GM19023 (cell line): ENCODE measurements around the gene TPK1.
"Not testable (repeated sequence)": the region's sequence is repeated elsewhere in the genome, so short reads cannot be mapped to it uniquely, and the experiment has no call there.

ENCODE experiments used
- ATAC-seq: cut with Tn5 transposase; IDR thresholded peaks from one replicate; pipeline ENCODE4 v1.9.1; 2021; ENCODE audit warnings: mild to moderate bottlenecking, moderate library complexity; ENCODE audit not compliant: unreplicated experiment

The TPK1 gene

DNA sequence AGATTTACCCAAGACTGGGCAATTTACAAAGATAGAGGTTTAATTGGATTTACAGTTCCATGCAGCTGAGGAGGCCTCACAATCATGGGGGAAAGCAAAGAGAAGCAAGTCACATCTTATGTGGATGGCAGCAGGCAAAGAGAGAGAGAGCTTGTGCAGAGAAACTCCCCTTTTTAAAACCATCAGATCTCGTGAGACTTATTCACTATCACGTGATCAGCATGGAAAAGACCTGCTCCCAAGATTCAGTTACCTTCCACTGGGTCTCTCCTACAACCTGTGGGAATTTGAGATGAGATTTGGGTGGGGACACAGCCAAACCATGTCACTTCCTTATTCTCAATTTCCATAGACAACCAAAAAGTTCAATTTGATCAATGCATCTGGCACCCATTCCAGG, 407.4 kb downstream of the TPK1 start:
- no peak for ATAC-seq

DNA sequence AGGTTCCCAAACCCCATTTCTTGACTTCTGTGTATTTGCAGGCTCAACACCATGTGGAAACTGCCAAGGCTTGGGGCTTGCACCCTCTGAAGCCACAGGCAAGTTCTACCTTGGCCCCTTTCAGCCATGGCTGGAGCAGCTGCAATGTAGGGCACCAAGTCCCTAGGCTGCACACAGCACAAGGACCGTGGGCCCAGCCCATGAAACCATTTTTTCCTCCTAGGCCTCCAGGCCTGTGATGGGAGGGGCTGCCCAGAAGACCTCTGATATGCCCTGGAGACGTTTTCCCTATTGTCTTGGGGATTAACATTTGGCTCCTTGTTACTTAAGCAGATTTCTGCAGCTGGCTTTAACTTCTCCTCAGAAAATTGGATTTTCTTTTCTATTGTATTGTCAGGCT, 408.3 kb downstream of the TPK1 start:
- ATAC-seq, result not testable (repeated sequence)

DNA sequence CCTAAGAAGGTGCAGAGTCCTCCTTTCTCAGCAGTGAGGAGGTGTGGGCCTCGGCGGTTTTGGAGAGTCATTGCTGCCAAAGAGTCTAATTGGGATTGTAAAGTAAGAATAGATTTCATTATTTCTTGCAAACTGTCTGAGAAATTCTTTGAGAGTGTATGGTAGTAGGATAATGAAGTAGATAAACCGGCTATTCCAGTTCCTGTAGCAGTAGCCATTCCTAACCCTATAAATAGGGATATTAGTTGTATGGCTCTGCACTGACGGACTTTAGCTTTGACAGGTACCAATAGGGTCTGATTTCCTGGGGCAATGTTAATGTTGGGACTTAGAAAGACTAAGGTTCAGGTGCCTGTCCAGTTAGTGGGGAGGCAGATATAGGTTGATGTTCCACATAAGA, 416.9 kb downstream of the TPK1 start:
- not testable (repeated sequence) for ATAC-seq

DNA sequence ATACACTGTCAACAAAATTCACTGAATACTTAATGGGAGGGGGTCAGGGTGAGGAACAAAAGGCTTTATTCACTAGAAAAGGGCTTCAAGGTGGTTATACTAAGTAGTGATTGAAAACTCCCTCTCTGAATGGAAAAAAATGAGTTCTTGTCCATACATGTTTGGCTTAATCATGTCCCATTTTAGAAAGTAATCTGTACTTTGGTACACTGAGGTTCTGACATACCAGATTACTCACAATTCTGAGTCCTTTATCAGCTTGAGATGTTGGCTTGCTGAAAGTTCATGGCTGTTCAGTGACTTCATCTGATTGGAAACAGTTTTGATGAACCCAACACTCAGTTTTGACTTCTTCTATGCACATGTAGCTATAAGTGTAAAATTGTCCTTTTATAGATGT, 419.5 kb downstream of the TPK1 start:
- ATAC-seq, result no peak

DNA sequence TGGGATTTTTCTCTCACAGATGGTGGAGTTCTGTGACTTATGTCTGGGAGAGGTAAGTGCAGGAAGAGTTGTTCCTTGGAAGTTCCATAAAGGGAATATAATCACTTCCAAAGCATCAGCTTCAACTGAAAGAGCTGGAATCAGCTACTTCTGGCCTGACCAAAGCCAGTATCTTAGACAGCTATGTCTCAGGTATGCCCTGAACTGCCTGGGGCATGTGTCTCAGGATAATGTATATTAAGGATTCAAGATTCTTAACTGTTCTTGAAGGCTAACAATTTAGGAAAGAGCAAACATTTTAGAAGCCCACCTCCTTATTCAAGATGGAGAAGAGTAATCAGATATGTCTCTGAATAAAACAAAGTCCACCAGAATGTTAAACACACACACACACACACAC, 420.0 kb downstream of the TPK1 start:
- no peak for ATAC-seq

DNA sequence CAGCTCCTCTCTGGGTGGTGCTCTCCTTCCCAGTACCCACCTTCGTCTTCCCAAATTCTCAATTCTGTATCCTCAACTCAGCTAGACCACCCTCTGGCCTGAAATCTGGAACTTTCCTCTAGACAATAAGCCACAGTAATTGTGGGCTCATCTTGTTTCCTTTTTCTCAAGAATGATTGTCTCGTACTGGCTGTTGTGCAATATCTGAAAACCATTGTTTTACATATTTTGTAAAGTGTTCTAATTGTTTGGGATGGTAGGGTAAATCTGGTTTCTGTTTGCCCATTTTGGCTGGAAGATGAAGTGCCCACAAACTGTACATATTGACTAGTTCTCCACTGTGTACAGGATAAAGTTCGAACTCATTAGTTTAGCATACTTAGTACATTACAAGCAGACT, 421.0 kb downstream of the TPK1 start:
- ATAC-seq, result no peak

DNA sequence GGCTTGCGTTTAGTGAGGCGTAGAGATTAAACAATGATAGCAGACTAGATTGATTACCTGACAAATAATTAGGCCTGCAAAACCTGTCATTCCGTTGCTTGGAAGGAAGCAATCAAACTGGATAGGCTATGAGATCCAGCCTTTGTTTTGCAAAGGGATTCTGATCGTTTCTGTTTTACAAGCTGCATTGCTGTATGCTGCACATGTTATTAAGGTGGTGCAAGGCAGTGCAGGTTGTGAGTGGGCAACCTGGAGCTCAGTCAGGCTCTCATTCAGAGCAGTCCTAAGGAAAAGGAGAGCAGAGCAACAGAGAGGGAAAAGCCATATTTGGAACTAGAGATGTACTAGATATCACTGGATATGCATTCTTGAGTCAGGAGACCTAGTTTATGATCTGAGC, 425.4 kb downstream of the TPK1 start:
- ATAC-seq, result no peak

DNA sequence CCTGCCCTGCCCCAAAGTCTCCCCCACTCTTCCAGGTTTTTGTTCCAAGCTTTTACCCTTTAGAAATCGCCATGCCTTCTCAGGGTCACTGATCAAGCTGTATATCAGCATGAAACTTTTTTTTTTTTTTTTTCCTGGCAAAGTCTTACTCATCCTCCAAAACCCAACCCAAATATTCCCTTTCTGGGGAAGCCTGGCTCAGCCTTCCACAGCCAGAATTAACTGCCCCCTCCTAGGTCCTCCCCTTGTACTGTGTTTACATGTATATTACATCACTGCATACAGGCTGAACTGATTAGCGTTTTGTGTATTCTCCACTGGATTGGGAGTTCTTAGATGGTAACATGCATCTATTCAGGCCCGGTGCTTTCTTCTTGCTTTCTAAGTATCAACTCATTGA, 427.7 kb downstream of the TPK1 start:
- no peak for ATAC-seq

DNA sequence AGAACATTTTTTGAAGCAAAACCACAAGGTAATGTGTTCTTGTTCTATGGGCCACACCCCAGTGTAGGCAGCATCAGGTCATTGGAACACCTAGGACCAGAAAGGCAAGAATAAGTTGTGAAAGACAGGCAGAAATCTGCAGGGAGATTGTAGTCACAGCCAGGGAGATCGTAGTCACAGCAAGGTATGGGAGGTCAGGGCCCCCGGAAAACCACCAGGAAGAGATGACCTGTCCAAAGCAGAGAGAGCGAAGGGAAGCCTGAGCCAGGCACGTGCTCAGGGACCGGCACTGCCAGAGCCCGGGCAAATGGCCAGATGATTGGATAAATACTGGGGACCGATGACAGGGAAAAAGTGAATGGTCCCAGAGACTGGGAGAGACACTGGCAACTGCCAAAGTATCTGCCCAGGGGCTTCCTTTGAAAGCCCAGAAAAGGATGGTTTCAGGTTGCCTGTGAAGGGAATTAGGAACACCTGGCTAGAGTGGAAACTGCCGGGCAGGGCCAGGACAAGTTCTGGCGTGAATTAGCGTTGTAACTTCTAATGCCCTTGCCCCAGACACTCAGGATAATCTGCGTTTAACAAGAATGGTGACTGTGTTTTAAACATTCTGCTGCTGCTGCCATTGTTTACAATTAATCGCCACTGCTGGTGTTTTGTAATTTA, 428.5 kb downstream of the TPK1 start:
- no peak for ATAC-seq

DNA sequence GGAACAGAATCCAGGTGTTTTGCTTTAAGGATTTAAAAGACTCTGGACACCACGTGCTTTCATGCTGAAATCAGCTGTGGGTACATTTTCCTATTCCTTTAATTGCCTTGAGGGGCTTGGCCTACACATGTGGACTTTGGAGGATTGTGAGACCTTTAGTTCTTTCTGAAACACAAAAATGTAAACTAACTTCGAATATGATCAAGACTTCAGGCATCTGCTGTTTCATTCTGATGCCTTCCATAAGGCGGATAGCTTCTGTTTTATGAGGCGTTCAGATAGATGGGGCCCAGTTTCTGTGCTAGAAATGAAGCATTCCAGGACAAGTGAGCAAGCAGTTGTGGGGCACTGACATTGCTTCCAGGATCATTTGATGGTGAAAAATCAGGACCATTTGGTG, 430.9 kb downstream of the TPK1 start:
- no peak for ATAC-seq

DNA sequence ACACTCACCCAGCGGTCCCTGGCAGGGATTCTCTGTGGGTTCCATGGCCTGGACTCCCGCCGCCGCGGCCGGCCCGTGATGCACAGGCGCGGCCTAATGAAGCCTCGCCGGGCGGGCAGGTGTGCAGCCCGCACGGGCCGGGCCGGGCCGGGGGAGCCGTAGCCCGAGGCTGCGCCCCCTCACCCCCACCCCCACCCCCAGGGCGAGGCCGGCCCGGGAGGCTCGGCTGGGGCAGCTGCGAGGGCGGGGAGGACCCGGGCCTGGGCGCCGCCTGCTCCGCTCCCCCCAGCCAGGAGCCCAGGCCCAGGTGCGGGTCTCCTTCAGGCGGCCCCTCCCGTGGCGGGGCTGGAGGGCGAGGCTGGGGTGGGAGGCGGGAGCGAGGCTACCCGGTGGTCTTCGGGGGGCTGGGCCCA, 432.2 kb downstream of the TPK1 start, which contains the start of gene NOBOX:
Gene NOBOX (minus strand): TSS at position 45 of the 413 bp plus-strand sequence.
- no peak for ATAC-seq

DNA sequence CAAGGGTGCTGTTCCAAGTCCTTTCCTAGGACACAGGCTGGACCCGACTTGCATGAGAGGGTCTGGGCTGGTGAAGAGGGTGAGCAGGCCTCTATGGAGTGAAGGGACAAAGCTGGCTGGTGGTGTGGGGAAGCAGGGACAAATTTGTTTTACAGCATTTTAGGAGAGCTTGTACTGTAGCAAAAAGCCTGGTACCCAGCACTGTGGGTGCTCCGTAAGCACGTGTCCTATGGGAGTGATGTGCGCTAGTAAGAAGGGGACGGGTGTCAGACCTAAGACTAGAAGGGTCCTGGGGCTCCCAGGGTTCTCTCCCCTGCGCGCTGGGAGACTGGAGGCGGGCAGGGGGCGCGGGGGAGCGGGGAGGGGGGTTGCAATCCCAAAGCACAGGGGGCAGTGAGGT, 432.8 kb downstream of the TPK1 start:
- ATAC-seq, result no peak
